ENCODE data around the gene HNRNPR.
"Not testable (repeated sequence)": the region's sequence is repeated elsewhere in the genome, so short reads cannot be mapped to it uniquely, and the experiment has no call there.

HNRNPR gene

GRCh38 chr1:23322770-23323169 lies 21.3 kb downstream of the HNRNPR start:
- no peak for DNase-seq

GRCh38 chr1:23310280-23310679 lies 33.8 kb downstream of the HNRNPR start:
- DNase-seq: not testable (repeated sequence)

GRCh38 chr1:23304140-23304620 lies 39.9 kb downstream of the HNRNPR start:
- no peak for DNase-seq

- DNase-seq: no peak
These were observed 40.6 kb downstream of the HNRNPR start for GRCh38 chr1:23303524-23303923.

- no peak for DNase-seq
These were observed 47.2 kb downstream of the HNRNPR start for GRCh38 chr1:23296931-23297330.

- DNase-seq: no peak
These were observed 52.4 kb downstream of the HNRNPR start for GRCh38 chr1:23291706-23292105.

- DNase-seq: no peak
These were observed 53.1 kb downstream of the HNRNPR start for GRCh38 chr1:23290836-23291565.

GRCh38 chr1:23288671-23289070 lies 55.4 kb downstream of the HNRNPR start:
- DNase-seq: no peak

- DNase-seq: no peak
These were observed 55.9 kb downstream of the HNRNPR start for GRCh38 chr1:23288201-23288600.

- DNase-seq: no peak
These were observed 57.7 kb downstream of the HNRNPR start for GRCh38 chr1:23286401-23286800.

- DNase-seq: no peak
These were observed 60.1 kb downstream of the HNRNPR start for GRCh38 chr1:23283667-23284602.

GRCh38 chr1:23282957-23283356 lies 61.1 kb downstream of the HNRNPR start:
- no peak for DNase-seq

GRCh38 chr1:23278717-23279116 lies 65.4 kb downstream of the HNRNPR start:
- no peak for DNase-seq

- no peak for DNase-seq
These were observed 67.6 kb downstream of the HNRNPR start for GRCh38 chr1:23276531-23276930.

GRCh38 chr1:23274134-23274505 lies 70.0 kb downstream of the HNRNPR start:
- no peak for DNase-seq

GRCh38 chr1:23273450-23274133 lies 70.5 kb downstream of the HNRNPR start:
- DNase-seq: no peak

- DNase-seq: no peak
These were observed 80.7 kb downstream of the HNRNPR start for GRCh38 chr1:23263380-23263887.

GRCh38 chr1:23258082-23258481 lies 86.0 kb downstream of the HNRNPR start:
- not testable (repeated sequence) for DNase-seq

GRCh38 chr1:23257371-23257770 lies 86.7 kb downstream of the HNRNPR start:
- not testable (repeated sequence) for DNase-seq

All from stimulated activated naive CD4-positive, alpha-beta T cell treated with Interleukin-2 at 50 U/mL for 16 hours (primary cell).